WERI-Rb-1 (cell line): ENCODE results near the gene BLMH.
A peak's percentile ranks its signal among the peaks of the same experiment; 100 is the strongest.

ENCODE experiments used
- DNase-seq: peaks from one replicate; pipeline ENCODE4 v3.0.0-alpha.2; 2020
- H3K27ac ChIP-seq: fragments of 250-450 bp; sonication (Bioruptor Pico); 2 replicates; pipeline ENCODE4 v1.5.1; 2020; ENCODE audit warnings: mild to moderate bottlenecking, moderate library complexity
- H3K27me3 ChIP-seq: fragments of 250-450 bp; sonication (Bioruptor Pico); 2 replicates; pipeline ENCODE4 v1.5.1; 2021; ENCODE audit warnings: mild to moderate bottlenecking, low read depth, moderate library complexity; ENCODE audit not compliant: insufficient read depth, severe bottlenecking
- H3K36me3 ChIP-seq: fragments of 250-450 bp; sonication (Bioruptor Pico); 2 replicates; pipeline ENCODE4 v1.5.1; 2020; ENCODE audit warnings: mild to moderate bottlenecking, moderate library complexity
- H3K4me3 ChIP-seq: 2 replicates; pipeline ENCODE4 v1.5.1; 2011; ENCODE audit warnings: low read depth, mild to moderate bottlenecking, control low read depth, low read length
- H3K9me3 ChIP-seq: fragments of 250-450 bp; sonication (Bioruptor Pico); 2 replicates; pipeline ENCODE4 v1.5.1; 2021; ENCODE audit warnings: mild to moderate bottlenecking, moderate library complexity; ENCODE audit not compliant: severe bottlenecking
- CTCF ChIP-seq: IDR thresholded peaks from 2 replicates; pipeline ENCODE4 v1.5.1; 2011; ENCODE audit warnings: low read depth, mild to moderate bottlenecking, control low read depth, inconsistent platforms, low read length

BLMH gene

GRCh38 chr17:30219833-30220232, 71.9 kb downstream of the BLMH start:
- Histone ChIP-seq H3K27ac (peak overlapping the region; percentile 0; the same call in 1 of the 2 replicates), H3K9me3 (no peaks in the 10 kb centered on the region), H3K4me3 (peak overlapping the region; percentile 25), H3K36me3 (no peaks in the 10 kb centered on the region), H3K27me3 (no peaks in the 10 kb centered on the region)
- DNase-seq: peak; percentile 35
- TF ChIP-seq CTCF: no peak

- Histone ChIP-seq H3K4me3 (peak overlapping the region; percentile 25; the same call in 1 of the 2 replicates), H3K36me3 (no peaks in the 10 kb centered on the region), H3K27ac (no peak overlapping the region), H3K9me3 (no peaks in the 10 kb centered on the region), H3K27me3 (no peaks in the 10 kb centered on the region)
- no peak for DNase-seq
- TF ChIP-seq CTCF: no peak
These were observed 72.4 kb downstream of the BLMH start for GRCh38 chr17:30219315-30219714.

GRCh38 chr17:30218799-30219198, 72.9 kb downstream of the BLMH start:
- TF ChIP-seq CTCF: no peak
- DNase-seq: no peak
- Histone ChIP-seq H3K27ac (no peak overlapping the region), H3K36me3 (no peaks in the 10 kb centered on the region), H3K4me3 (no peak overlapping the region), H3K27me3 (no peaks in the 10 kb centered on the region), H3K9me3 (no peaks in the 10 kb centered on the region)

GRCh38 chr17:30217746-30218245, 73.9 kb downstream of the BLMH start:
- Histone ChIP-seq H3K9me3 (no peaks in the 10 kb centered on the region), H3K27me3 (no peaks in the 10 kb centered on the region), H3K36me3 (no peaks in the 10 kb centered on the region), H3K4me3 (no peak overlapping the region), H3K27ac (no peak overlapping the region)
- DNase-seq: no peak
- TF ChIP-seq CTCF: no peak

- Histone ChIP-seq H3K36me3 (no peaks in the 10 kb centered on the region), H3K9me3 (no peaks in the 10 kb centered on the region), H3K27ac (no peak overlapping the region), H3K27me3 (no peaks in the 10 kb centered on the region), H3K4me3 (no peak overlapping the region)
- no peak for TF ChIP-seq CTCF
- DNase-seq: no peak
These were observed 74.7 kb downstream of the BLMH start for GRCh38 chr17:30217054-30217453.

- no peaks in the 10 kb centered on the region for H3K36me3 ChIP-seq
- H3K27ac ChIP-seq: no peak overlapping the region
- no peak for TF ChIP-seq CTCF
- no peak for DNase-seq
- H3K4me3 ChIP-seq: no peak overlapping the region
- H3K27me3 ChIP-seq: no peaks in the 10 kb centered on the region
- no peaks in the 10 kb centered on the region for H3K9me3 ChIP-seq
These were observed 79.0 kb downstream of the BLMH start for GRCh38 chr17:30212750-30213149.
